HG03575 (cell line): Measurements from ENCODE around the gene ZNRF3.

Source experiments
- ATAC-seq: cut with Tn5 transposase; IDR thresholded peaks from one replicate; pipeline ENCODE4 v1.9.1; 2021; ENCODE audit not compliant: unreplicated experiment, insufficient number of reproducible peaks, low FRiP score; ENCODE audit errors: extremely low read depth

ZNRF3 gene

DNA sequence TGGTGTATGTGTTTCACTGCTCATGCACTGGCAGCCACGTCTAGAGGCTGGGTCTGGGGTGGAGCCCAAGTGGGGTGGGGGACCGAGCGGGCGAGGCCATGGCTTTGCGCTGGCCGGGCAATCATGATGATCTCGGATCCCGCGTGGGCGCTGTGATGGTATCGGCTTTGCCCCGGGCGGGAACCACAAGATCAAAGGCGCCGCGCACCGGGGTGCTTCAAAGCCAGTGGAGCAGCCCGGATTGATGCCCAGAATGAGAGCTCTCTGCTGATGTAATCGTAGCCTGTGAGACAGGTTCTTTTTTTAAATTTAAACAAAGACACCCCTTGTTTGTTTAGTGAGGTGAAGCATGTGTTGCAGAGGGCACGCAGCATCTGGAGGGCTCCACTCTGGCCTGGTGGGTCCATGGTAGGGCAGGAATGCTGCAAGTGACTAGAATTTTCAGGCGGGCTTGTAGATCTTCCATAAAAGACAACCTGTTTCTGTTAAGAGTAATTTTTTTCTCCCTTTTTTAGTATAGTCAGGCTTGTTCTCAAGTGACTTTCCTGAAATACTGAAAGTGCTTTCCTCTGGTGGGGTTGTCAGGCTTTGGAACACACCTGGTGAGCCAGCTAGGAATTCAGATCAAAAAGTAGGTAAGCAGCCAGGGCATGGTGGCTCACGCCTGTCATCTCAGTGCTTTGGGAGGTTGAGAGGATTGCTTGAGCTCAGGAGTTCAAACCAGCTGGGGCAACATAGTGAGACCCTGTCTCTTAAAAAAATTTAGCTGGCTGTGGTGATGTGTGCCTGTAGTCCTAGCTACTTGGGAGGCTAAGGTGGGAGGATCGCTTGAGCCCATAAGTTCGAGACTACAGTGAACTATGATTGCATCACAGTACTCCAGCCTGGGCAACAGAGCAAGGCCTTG lies 40.7 kb downstream of the ZNRF3 start:
- ATAC-seq = no peak

DNA sequence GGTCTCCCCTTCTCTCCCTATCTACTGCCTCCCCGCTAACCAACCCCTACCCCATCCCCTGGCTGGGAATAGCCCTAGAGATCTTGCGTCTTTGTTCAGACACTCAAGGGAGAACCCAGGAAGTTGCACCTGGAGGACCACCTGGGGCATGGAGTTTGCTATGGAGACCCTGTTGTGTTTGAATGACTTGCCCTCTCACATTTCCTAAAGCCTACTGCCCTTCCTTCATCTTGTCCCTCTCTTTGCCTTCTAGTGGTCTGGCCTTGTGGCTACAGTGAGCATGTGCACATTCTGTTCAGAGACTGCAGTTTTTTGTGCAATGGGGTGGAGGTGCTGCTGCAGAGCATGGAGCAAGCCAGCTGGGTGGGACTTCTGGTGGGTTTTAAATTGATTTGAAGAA lies 42.5 kb downstream of the ZNRF3 start:
- no peak for ATAC-seq

DNA sequence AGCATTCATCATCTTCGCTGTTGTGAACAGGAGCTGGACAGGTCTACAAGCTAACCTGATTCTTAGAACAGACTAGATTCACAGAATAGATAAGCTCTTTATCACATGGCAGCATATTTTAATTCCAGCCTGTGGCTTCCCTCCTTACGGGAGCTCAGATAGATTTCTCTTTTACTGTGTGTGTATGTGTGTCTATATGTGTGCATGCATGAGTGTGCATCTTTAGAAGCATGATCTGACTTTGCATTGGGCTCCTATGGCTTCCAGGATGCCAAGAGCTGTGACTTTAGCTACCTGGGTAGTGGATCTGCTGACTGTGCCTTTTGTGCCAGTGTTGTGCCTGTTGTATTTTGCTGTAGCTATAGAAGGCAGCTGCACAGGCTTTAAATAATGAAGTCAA lies 44.3 kb downstream of the ZNRF3 start:
- no peak for ATAC-seq

DNA sequence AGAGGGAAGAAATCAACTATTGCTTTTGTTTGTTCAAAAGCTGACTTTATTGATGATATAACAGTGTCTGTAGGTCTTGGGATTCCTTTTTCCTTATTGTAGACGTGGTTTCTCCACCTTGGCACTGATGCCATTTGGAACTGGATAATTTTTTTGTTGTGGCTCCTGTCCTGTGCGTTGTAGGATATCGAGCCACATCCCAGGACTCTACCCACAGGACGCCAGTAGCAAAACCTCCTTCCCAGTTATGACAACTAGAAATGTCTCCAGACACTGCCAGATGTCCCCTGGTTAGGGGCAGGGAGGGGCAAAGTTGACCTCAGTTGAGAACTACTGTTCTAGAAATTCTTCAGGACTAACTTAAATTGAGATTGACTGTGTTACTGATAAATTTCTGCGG lies 45.8 kb downstream of the ZNRF3 start:
- no peak for ATAC-seq

DNA sequence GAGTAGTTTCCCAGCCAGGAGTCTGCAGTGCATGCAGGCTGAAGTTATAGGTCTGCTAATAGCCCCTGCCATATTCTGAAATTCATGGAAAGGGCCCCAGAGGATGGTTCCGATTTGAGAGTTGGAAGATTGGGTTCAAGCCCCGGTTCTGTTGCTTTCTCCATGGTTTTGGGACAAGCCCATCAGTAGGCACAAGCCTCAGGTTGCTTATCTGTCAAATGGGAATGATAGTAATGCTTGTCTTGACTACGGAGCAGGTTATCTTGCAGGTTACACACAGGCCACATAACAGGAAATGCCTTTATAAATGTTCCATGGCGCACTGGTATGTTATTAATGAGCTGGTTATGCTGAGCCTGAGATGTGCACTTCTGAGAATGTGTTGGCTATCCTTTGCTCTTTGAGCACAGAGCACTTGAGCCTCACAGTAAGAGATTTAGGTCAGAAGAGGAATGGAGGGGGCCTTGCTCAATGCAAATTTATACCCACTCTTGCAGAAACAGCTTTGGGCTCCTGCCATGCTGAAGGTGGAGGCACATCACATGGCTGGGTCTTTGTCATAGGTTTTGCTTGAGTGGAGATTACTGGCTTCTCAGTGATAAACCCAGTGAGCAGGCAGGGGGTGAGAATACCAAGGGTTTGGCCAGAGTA lies 47.1 kb downstream of the ZNRF3 start:
- no peak for ATAC-seq

DNA sequence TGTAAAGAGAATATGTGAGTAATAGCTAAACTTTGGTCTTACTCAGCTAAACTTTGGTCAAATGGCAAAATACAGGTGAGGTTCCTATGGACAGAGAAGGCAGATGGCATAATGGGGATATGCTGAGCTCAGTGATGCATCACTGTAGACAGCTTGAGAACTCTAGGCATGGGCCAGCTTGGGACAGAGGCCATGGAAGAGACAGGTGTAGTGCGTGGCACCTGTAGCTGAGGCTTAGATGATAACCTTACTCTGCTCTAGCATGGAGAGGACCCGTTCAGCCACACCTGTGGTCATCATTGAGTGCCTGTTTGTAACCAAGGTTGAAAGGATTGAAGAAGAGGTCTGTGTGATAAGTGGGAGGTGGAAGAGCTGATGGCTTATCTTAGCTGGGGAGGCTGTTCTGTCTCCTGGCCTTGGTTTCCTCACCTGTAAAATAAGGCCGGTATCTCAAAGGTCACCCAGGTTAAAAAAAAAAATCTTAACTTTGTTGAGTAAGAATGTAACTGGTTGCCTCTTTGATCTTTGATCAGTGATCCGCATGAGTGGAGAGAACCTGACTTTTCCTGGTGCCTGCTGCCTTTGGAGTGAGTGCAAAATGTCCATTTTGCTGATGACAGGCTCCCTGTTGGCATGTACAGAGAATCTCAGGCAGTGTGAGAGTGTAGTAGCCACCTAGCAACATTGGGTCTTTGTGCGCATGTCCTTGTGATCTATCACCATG lies 48.6 kb downstream of the ZNRF3 start:
- ATAC-seq = no peak

DNA sequence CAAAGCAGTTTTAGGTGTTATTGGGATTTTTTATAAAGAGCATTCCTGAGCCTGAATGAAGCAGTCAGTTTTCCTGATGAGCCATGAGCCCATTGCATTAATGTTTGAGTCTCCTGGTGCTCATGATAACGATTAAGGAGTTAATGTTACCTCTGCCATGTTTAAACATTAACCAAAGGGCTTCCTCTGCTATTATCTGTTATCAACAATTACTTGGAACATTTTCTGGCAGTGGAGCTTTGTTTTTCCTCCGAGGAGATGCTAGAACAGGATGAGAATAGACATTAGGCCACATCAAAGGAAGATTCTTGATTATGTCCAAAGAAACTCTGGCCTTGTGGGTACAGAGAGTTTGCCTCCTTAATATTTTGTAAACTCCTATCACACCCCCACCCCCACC lies 49.9 kb downstream of the ZNRF3 start:
- no peak for ATAC-seq

DNA sequence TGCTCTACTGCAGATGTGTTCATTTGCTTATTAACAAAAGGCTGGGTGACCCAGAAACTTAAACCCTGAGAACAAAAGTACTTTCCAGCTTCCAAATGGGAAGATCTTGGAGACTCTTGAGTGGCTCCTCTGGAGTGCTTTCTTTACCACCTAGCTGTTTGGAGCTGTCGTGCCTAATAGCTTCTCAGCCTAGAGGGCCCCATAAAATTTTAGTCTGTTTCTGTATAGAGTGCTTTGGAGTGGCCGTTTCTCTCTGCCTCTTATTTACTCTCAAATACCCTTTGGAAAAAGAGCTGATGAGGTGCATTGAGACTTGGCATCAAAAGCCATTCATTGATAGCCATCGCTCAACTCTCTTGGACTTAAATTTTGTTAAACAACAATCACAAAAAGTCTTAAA lies 50.7 kb downstream of the ZNRF3 start:
- no peak for ATAC-seq

DNA sequence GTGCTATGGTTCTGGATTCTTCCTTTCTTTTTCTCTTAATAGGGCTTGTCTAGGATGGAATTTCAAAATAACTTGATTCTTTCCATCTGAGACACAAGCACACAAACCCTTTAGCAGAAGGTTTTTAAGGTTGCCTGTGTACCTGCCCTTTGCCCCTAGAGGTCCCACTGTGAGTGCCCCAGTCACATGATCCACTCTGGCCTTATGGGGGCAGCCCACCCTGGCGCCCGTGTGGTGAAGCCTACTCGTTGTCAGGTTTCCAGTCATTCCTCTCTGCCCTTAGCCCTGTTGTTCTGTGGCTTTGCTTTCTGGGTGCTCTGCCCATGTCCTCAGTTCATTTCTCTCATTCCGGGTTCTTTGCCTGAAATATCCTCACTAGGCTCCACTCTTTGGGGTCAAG lies 51.8 kb downstream of the ZNRF3 start:
- no peak for ATAC-seq

DNA sequence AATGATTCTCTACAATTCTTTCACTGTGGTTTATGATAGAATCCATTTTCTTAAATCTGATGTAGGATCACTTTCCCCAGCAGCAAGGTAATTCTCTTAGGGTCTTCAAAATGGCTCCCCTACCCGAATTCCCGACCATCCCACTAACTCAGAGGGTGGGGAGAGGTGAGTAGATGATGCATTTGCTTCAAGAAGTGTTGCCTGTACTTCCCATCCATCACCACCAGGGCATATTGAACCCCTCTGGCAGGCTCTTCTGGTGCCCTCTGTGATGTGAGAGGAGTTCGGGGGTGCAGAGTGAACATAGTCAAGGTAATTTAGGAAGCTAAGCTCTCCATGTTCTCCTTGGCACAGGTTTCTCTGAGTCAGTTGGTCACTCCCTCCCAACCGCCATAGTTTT lies 52.3 kb downstream of the ZNRF3 start:
- ATAC-seq = no peak

DNA sequence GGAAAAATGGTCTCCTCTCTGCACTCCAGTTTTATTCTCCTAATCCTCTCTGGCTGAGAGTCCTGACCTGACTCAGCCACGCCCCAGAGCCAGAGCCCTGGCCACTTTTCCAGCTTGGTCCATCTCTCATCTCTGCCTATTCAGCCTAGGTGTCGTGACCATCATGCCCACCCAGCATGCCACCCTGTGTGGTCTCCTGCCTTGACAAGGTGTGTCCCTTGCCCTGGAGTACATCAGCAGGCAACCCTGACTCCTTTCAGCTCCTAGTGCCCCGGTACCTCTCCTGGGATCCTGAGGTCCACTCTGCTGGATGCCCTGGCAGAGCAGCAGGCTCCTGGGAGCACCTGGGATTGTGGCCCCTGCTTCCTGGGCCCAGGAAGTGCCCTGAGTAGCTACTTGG lies 52.8 kb downstream of the ZNRF3 start:
- ATAC-seq = no peak

DNA sequence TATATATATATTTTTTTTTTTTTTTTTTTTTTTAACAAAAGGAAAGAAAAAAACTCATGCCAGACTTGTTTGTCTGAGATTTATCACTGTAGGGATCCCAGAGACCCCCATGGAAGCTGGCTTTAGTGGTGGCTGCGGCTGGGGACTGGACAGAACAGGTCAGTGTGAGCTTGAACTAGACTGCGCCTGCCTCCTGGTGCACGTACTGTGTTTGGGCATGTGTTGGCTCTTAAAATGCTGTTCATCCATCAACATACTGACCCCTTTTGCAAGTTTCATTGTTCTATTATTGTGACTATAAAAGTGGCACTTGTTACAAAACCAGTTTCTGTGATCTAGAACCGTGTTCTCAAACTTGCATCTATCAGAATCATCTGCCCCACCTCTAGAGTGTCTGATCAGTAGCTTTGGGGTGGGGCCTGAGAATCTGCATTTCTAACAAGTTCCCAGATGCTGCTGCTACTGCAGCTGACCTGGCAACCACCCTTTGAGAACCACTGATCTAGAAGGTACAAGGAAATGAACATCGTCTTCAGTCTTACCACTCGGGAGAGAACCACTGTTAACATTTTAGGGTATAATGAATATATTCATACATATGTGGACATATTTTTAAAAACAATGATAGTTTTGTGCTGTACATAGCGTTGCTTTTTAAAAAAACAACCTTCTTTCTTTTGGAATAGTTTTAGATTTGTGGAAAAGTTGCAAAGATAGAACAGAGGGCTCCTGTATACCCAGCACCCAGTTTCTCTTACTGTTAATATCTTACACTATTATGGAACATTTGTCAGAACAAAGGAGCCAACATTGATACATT lies 54.0 kb downstream of the ZNRF3 start:
- no peak for ATAC-seq

DNA sequence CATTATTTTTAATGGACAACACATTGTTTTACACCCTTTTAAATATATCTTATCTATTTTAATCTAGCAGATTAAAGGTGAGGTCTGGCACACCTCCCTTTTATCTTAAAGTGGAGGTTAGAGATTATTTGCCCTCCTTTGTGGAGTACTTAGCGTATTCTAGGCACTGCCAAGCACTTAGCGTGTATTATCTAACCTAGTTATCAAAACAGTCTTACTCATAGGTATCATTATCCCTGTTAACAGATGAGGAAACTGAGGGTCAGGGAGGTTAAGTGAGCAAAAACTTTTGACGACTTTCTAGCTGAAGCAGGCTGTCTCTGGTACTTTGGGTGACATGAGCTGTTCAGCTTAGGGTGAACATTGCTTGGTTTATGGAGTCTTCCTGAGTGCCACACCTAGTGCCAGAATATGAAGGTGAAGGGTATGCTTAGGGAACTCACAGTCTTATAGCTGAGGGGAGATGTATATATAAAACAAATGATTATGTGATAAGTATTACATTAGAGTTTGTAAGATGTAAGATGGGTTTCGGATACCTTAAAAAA lies 55.0 kb downstream of the ZNRF3 start:
- no peak for ATAC-seq

DNA sequence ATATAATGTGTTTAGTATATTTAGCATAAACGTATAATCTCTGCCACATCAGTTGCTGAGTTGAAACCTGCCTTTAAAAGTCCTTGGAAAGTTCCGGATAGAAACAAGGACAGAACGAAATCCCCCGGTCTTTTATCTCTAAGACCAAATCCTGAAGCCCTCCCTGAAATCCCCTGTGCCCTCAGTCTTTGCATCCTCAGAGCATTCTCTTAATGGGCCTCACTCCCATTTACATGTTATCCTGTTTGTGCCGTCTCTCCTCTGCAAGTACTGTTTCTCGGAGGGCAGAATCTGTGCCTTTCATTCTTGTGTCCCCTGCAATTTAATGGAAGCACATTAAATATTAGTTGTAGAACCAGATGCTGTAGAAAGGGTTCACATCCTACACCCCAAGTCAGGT lies 56.0 kb downstream of the ZNRF3 start:
- no peak for ATAC-seq

DNA sequence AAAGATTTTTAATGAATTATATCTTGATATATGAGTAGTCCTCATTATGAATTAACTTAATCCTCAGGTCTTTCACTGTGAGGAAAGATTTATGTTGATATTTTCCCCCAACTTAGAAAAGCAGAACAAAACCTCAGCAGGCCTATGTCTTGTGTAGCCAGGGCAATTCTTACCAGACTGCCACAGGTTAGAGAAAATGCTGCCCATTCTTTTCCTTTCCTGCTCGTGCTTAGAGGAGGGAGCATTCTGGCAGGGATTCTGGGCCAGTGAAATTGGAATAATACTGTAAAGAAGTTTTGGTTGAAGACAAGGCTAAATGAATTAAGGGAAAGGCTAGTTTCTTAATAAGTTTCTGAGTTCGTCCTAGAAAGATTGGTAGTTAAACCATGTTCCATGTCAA lies 56.6 kb downstream of the ZNRF3 start:
- ATAC-seq = no peak

DNA sequence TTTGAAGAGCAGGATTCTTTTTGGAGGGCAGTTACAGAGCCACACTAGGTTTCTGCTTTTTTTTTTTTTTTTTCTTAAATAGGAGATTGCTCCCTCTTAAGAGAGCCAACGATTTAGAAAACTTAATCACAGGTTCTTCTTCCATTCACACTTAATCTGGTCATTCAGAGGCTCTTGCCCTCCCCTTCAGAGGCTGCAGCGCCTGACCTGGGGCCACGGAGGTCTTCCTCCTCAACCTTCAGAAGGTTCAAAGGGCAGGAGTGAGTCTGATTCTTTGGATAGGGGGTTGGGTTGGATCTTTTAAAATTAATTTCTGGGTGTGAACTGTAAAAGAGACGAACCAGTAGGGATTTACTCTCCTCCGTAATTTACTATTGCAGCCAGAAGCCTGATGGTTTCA lies 57.1 kb downstream of the ZNRF3 start:
- no peak for ATAC-seq

DNA sequence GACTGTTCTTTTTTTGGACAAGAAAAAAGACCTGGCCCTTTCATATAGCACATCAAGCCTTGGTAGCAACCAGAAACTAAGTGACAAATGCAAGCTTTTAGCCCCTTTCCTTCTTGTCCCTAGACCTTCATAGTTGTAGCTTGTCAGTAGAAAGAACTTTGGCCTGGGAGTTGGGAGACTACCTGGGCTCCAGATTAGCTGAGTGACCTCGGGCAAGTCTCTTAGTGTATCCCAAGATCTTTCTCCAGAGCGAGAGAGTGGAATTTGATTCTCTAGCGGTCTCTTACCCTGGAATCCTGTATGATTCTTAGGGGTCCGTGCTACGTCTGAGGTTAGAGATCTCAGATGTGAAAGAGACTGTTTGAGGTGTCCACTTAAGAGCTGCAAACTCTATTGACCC lies 59.0 kb downstream of the ZNRF3 start:
- no peak for ATAC-seq

DNA sequence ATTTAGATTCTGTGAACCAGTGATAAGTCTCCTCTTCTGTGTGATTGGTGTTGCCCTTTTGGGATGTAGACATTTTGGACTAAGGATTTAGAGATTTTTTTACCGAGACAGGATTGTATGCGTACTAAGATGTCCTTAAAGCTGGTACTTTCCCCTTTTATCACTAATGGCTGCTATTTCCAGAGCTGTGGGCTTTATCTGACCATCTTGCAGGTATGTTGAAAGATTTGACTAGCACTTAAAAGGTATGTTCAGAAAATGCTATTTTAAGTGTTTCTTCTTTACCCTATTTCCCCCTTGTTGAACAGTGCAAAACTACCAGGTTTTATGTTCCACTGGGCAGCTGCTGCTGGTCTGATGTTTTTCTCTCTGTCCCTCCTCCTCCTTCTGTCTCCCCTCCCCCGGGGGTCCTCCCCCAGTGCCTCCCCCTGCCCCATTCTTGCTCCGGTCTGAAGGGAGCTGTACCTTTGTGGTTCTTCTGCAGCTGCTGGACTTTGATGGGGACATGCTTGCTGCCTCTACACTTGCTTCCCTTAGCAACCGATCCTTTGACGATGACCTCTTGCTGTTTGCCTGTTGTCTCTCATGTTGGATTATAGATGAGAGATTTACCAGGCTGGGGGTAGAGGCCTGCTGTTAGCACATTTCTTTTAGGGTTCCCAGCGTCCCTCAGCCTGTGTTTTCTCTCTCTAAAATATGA lies 59.6 kb downstream of the ZNRF3 start:
- ATAC-seq = no peak
